GM23338 (cell line): Measurements from ENCODE around the gene CHST11.

Source experiments
- CREB1 ChIP-seq: fragments of 250-450 bp; sonication (Bioruptor Pico); IDR thresholded peaks from 2 replicates; pipeline ENCODE4 v1.5.0; 2020; ENCODE audit warnings: low read depth, mild to moderate bottlenecking, moderate library complexity
- CTCF ChIP-seq, 2 experiments: fragments of 200-600 bp in 1 of 2; sonication (generic) in 1 of 2; conservative IDR thresholded peaks; 2 replicates each; pipeline versions ENCODE4 v1.5.1 to v1.6.1; 2016 to 2017; ENCODE audit warnings: antibody characterized with exemption in 2 of 2, low read depth in 2 of 2, mild to moderate bottlenecking in 2 of 2, moderate library complexity in 1 of 2
- ETS1 ChIP-seq: IDR thresholded peaks from 2 replicates; pipeline ENCODE4 v1.6.1; 2016; ENCODE audit warnings: antibody characterized with exemption
- EZH2 ChIP-seq: fragments of 200-600 bp; sonication (generic); IDR thresholded peaks from one replicate; pipeline ENCODE4 v1.8.0; 2017; ENCODE audit warnings: antibody characterized with exemption, mild to moderate bottlenecking, low read depth; ENCODE audit not compliant: unreplicated experiment
- EZH2phosphoT487 ChIP-seq: fragments of 200-600 bp; sonication (generic); IDR thresholded peaks from one replicate; pipeline ENCODE4 v1.8.1; 2018; ENCODE audit warnings: antibody characterized with exemption; ENCODE audit not compliant: unreplicated experiment
- JUNB ChIP-seq: IDR thresholded peaks from one replicate; pipeline ENCODE4 v1.6.1; 2016; ENCODE audit warnings: antibody characterized with exemption; ENCODE audit not compliant: unreplicated experiment
- POLR2AphosphoS5 ChIP-seq: IDR thresholded peaks from 2 replicates; pipeline ENCODE4 v1.6.1; 2016; ENCODE audit warnings: antibody characterized with exemption, low read depth
- REST ChIP-seq: IDR thresholded peaks from one replicate; pipeline ENCODE4 v1.6.1; 2018; ENCODE audit warnings: antibody characterized with exemption; ENCODE audit not compliant: unreplicated experiment
- STAT1 ChIP-seq: IDR thresholded peaks from one replicate; pipeline ENCODE4 v1.6.1; 2016; ENCODE audit warnings: antibody characterized with exemption; ENCODE audit not compliant: unreplicated experiment
- ZNF114 ChIP-seq: fragments of 250-450 bp; sonication (Bioruptor Pico); IDR thresholded peaks from 2 replicates; pipeline ENCODE4 v1.5.0; 2020; ENCODE audit warnings: mild to moderate bottlenecking, moderate library complexity

- TF ChIP-seq EZH2 (no peak), CTCF (conservative IDR thresholded peaks at IDR 0.05; ENCODE audit: low read depth in 2 of 2) (peak; percentile 18 to 43; a peak in 3 of 4 replicates), POLR2AphosphoS5 (no peak), CREB1 (CRISPR knock-in tag) (no peak), EZH2phosphoT487 (no peak), ZNF114 (CRISPR knock-in tag) (no peak), JUNB (no peak), REST (no peak), STAT1 (no peak), ETS1 (no peak)
Measured at GRCh38 chr12:104549815-104550480, 93.2 kb downstream of the CHST11 start.
